ENCODE data around the gene ZDBF2. TPM values are rescaled to one million over a fixed set of nuclear protein-coding genes. Genes with fewer than 3 reads are reported as not detected.

Gene ZDBF2
- total RNA-seq, 1 donor from 2014 or later = 38.1 TPM

DNA sequence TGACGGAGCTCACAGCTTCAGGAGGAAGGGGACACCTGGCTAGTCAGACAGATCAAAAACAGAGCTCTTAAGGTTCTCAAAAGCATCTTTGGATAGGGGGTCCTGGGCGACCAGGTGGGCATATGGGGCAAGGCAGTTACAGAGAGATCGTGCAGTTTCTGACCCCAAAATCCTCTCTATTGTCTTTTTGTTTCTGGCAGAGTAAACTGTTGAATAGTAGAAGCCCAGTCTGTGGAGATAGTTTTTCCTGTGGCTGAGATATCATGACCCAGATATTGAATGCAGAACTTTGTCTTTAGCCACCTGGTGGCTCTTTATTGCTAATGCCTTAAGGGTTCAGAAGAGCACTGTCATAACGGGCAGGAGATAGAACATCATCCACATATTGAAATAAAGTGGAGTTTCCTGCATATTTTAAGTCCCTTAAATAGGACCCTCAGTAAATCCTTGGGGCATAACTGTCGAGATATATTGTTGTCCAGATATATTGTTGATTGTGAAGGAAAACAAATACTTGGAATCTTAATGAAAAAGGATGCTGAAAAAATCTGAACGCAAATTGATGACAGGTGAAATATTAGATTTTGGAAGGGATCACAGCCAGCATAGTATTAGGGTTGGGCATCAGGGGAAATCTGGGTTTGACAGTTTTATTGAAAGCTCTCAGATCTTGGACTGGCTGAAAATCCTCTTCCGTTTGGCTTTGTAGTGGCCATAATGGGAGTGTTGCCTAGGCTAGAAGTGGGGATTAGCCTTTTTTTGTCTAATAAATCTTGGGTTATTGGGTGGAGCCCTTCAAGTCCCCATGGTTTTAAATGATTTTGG is 14.1 kb upstream of the ZDBF2 start:
- Mint-ChIP-seq H3K4me1 (ENCODE audit: unreplicated experiment) (peaks cover 11% of the 10 kb centered on the region), H3K27me3 (ENCODE audit: unreplicated experiment) (peaks cover 3% of the 10 kb centered on the region), H3K27ac (ENCODE audit: unreplicated experiment) (no peak overlapping the region), H3K9me3 (ENCODE audit: unreplicated experiment) (no peaks in the 10 kb centered on the region), H3K4me3 (ENCODE audit: unreplicated experiment) (no peak overlapping the region), H3K36me3 (ENCODE audit: low read depth, unreplicated experiment) (no peaks in the 10 kb centered on the region)
- TF ChIP-seq, protein P1, sequence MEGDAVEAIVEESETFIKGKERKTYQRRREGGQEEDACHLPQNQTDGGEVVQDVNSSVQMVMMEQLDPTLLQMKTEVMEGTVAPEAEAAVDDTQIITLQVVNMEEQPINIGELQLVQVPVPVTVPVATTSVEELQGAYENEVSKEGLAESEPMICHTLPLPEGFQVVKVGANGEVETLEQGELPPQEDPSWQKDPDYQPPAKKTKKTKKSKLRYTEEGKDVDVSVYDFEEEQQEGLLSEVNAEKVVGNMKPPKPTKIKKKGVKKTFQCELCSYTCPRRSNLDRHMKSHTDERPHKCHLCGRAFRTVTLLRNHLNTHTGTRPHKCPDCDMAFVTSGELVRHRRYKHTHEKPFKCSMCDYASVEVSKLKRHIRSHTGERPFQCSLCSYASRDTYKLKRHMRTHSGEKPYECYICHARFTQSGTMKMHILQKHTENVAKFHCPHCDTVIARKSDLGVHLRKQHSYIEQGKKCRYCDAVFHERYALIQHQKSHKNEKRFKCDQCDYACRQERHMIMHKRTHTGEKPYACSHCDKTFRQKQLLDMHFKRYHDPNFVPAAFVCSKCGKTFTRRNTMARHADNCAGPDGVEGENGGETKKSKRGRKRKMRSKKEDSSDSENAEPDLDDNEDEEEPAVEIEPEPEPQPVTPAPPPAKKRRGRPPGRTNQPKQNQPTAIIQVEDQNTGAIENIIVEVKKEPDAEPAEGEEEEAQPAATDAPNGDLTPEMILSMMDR (IDR thresholded peaks at IDR 0.05; ENCODE audit: unreplicated experiment) = peak; percentile 48
- DNase-seq (ENCODE audit: low spot score) = peak; percentile 9

DNA sequence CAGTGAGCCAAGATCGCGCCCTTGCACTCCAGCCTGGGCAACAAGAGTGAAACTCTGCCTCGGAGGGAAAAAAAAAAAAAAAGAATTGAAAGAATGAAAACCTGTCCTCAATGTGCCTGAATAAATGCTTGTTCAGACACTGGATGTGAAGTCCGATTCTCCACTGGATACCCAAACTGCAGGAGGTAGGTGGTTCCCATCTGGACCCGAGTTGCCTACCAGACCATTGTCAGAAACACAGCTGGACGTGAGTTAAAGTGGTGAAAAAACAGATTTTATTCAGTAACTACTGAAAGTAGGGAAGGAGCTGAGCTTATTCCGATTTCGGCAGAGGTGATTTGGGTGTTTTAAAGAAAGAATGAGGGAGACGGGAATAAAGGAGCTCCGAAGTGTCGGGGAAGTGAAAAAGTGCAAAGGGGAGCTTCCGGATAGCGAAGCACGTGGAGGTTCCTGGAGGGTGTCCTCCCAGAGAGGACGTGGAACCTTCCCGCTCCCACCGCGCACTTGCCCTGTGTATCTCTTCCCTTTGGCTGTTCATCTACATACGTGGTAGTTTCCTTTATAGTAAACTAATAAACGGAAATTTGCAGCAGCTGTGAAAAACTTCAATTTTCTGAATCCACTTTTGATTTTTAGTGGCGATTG is 10.4 kb upstream of the ZDBF2 start:
- TF ChIP-seq, protein P1 (IDR thresholded peaks at IDR 0.05; ENCODE audit: unreplicated experiment) = no peak
- Mint-ChIP-seq H3K4me1 (ENCODE audit: unreplicated experiment) (peaks cover 11% of the 10 kb centered on the region), H3K9me3 (ENCODE audit: unreplicated experiment) (no peaks in the 10 kb centered on the region), H3K27me3 (ENCODE audit: unreplicated experiment) (peaks cover 2% of the 10 kb centered on the region), H3K27ac (ENCODE audit: unreplicated experiment) (no peak overlapping the region), H3K36me3 (ENCODE audit: low read depth, unreplicated experiment) (no peaks in the 10 kb centered on the region), H3K4me3 (ENCODE audit: unreplicated experiment) (peak overlapping the region; percentile 43)
- no peak for DNase-seq (ENCODE audit: low spot score)

DNA sequence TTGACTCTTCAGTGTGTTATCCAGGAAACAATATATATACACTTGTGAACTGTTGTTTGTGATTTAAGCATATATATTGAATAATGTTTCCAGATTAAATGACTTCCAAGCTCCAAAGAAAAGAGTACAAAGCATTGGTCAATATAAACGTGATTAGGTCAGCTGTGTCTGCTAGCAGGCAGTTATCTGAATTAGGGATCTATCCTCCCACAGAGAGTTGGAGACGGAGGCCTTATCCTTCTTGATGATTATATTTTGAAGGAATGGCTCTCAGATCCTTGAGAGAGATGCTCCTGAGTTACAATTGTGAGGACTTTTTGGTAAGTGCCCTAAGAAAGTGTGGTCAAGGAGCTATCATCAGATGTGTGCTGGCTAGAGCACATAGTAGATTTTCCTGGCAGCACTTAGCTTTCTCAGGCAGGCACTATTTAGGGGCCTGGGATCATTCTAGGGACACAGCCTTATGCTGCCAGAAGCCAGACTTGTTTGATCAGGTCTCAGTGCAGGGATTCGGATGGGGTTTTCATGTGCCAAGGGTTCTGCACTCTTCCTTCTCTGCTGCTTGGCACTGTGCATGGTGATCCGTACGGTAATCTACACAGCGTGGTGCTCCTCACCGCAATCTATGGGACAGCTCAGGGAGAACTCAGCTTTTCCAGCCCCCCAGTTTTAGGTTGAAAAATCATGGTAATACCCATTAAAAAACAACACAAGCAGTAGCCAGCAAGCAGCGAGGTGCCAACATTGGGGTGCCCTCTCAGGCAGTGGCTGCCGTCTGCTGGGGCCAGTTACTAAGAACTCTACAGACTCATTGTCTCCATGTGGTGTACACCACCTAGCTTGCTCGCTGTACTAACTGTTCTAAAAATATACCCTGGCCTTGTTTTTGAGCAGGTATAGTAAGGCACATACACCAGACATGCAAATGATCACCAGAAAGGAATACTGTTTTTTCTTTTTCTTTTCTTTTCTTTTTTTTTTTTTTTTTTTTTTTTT is 8.0 kb upstream of the ZDBF2 start:
- no peak overlapping the region for H3K4me3 Mint-ChIP-seq (ENCODE audit: unreplicated experiment)
- H3K9me3 Mint-ChIP-seq (ENCODE audit: unreplicated experiment) = no peaks in the 10 kb centered on the region
- H3K27ac Mint-ChIP-seq (ENCODE audit: unreplicated experiment) = no peak overlapping the region
- TF ChIP-seq, protein P1 (IDR thresholded peaks at IDR 0.05; ENCODE audit: unreplicated experiment) = no peak
- no peak for DNase-seq (ENCODE audit: low spot score)
- H3K4me1 Mint-ChIP-seq (ENCODE audit: unreplicated experiment) = peaks cover 11% of the 10 kb centered on the region
- no peaks in the 10 kb centered on the region for H3K36me3 Mint-ChIP-seq (ENCODE audit: low read depth, unreplicated experiment)
- H3K27me3 Mint-ChIP-seq (ENCODE audit: unreplicated experiment) = no peaks in the 10 kb centered on the region

DNA sequence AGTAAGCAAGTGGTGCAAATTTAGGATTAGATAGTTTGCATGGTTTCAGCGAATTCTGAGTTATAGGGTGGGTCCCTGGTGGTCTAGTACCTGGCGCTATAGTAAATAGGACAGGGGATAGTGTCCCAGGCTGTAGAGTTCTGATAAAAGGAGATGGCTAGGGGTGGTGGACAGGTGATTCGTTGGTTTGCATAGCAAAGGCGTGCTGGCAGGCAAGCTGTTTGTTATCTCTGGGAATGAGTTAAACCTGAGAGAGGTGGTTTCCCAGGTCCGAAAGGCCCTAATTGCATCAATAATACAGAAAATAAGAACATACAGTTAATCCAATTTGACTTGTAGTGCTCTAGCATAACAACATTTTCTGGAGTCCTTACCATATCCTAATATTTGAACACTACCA is 6.9 kb upstream of the ZDBF2 start:
- no peak for DNase-seq (ENCODE audit: low spot score)
- Mint-ChIP-seq H3K36me3 (ENCODE audit: low read depth, unreplicated experiment) (no peaks in the 10 kb centered on the region), H3K27ac (ENCODE audit: unreplicated experiment) (no peak overlapping the region), H3K9me3 (ENCODE audit: unreplicated experiment) (no peaks in the 10 kb centered on the region), H3K4me3 (ENCODE audit: unreplicated experiment) (no peak overlapping the region), H3K27me3 (ENCODE audit: unreplicated experiment) (no peaks in the 10 kb centered on the region), H3K4me1 (ENCODE audit: unreplicated experiment) (peaks cover 12% of the 10 kb centered on the region)
- TF ChIP-seq, protein P1 (IDR thresholded peaks at IDR 0.05; ENCODE audit: unreplicated experiment) = no peak

Measured in endothelial cell (in vitro differentiated cells).